A549 treated with CpdA at 1 μM for 4 hours (cell line): Measurements from ENCODE around the gene CCL17. TPM values are rescaled to one million over a fixed set of nuclear protein-coding genes. Genes with fewer than 3 reads are reported as not detected.

Experiments
- total RNA-seq: library from RNA; stranded (reverse); fragments of 200-300 nt; extraction: Qiagen RNA extraction; gene quantifications from 5 replicates; pipeline ENCODE4 v1.2.3, GENCODE V29; 2022; ENCODE audit warnings: low read depth

Gene CCL17
- total RNA-seq = not detected in 5 replicates

DNA sequence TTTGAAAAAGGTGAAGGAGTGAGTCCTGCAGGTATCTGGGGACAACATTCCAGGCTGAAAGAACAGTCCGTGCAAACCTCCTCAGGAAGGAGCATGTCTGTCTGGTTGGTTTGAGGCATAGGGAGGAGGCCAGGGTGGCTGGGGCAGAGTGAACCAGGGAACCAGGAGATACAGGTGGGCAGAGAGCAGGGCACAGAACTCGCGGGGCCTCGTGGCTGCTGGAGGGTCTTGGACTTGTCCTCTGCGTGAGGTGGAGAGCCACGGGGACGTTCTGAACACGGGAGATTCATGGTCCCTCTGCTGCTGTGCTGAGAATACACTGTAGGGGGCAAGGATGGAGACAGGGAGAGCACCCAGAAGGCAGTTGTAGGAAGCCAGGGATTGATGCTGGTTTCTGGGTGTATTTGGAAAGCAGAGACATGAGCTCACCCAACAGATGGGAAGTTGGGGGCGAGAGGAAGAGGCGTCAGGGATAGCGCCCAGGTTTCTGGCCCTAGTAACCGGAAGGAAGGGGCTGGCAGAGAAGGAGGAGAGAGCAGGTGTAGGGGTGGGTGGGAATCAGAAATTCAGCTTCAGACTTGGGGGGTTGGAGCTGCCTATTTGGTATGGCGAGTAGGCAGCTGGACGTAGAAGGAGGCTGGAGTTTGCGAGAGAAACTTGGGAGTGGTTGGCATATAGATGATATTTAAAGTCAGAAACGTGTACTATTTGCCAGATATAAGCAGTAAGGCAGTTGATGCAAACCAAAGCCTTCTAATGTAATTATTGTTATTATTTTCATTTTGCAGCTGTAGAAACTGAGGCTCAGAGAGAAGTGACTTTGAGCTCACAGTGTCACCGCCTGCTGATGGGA lies at the start of gene CCL17:
CCL17 (plus strand) TSS at position 803 of the 853 bp plus-strand sequence. CDS start 9,166 bp downstream, outside the sequence.

DNA sequence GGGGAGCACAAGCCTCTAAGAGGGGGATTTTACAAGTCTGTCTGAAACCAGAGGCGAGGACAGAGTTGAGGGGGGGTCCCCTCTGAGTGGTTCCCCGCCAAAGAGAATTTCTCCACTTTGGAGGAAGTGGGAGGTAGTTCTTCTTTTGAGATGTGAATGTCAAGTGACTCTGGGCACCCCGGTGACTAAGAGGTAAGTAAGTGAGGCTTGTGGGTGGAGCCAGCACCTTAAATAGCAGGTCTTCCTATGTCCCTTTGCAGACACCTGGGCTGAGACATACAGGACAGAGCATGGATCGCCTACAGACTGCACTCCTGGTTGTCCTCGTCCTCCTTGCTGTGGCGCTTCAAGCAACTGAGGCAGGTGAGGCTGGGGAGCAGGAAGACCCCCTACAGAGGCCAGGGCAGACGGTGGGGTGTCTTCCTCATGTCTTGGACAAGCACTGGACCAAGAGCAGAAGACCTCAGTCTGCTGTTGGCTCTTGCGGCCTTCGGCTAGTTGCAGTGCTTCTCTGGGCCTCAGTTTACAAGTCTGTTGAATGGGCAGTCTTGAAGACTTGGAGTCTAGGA lies 46.0 kb upstream of the CCL17 start, which contains the start of gene CCL22:
CCL22 (plus strand) TSS at position 257 of the 569 bp plus-strand sequence; CDS start at position 291, 34 bp downstream.

DNA sequence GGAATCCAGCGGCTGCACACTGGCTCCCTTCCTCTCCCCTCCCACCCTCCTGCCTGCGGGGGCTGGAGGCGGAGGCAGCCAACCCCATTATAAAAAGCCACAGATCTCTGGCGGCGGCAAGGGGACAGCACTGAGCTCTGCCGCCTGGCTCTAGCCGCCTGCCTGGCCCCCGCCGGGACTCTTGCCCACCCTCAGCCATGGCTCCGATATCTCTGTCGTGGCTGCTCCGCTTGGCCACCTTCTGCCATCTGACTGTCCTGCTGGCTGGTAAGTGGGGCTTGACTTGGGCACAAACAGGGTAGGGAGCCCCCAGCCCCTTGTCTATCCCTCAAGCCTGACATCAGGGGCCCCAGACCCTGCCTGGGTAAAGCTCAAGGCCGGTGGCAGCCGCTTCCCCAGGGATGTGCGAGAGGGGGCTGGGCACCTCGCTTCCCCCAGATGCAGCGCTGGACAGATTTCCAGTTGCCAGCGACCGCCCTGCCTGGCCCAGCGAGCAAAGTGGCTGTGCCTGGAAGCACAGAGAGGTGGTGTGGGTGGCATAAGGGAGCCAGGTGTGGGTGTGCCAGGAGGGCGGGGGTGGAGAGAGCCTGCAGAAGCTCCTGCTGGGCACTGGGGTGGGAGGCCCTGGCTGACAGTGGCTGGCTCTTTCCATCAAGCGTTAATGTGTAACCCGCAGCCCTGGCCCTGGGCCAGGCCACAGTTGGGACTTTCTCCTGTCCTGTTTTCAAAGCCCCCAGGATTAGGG lies 32.0 kb upstream of the CCL17 start, which contains the start of gene CX3CL1:
CX3CL1 (plus strand) TSS at position 119 of the 745 bp plus-strand sequence; CDS start at position 198, 79 bp downstream.

DNA sequence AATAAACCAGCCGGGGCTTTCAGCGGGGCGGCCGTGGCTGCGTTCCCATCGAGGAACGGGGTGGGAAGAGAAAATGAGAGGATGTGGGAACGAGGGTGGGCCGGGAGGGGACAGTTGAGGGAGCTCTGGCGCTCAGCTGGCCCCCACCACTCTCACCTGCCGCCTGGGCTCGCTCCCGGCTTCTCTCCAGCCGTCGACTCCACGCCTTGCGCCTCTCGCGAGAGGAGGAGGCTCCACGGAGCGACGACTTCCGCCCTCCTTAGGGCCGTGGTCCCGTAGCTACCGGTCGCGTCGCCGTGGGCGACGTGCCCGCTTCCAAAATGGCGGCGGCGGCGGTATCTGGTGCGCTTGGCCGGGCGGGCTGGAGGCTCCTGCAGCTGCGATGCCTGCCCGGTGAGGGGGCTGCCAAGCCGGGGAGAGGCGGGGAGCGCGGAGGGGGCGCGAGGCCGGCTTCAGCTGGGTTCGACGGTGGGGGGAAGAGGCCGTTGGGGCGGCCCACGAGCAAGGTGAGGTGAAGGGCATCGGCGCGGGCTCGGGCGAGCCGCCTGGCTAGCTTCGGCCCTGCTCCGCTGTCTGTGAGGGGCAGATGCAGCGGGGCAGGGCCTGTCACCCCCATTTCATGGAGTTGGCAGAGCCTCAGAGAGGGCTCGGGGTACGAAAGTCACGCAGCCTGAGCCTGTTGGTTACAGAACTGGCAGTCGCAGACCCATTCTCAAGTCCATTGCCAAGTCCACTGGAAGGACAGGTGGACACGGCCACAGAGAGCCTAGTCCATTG lies 42.8 kb downstream of the CCL17 start, which contains the start of the genes CIAPIN1 and COQ9:
CIAPIN1 (minus strand) TSS at position 200 of the 777 bp plus-strand sequence. CDS start 6,457 bp downstream, outside the sequence.
COQ9 (plus strand) TSS at position 294 of the 777 bp plus-strand sequence; CDS start at position 321, 27 bp downstream.

DNA sequence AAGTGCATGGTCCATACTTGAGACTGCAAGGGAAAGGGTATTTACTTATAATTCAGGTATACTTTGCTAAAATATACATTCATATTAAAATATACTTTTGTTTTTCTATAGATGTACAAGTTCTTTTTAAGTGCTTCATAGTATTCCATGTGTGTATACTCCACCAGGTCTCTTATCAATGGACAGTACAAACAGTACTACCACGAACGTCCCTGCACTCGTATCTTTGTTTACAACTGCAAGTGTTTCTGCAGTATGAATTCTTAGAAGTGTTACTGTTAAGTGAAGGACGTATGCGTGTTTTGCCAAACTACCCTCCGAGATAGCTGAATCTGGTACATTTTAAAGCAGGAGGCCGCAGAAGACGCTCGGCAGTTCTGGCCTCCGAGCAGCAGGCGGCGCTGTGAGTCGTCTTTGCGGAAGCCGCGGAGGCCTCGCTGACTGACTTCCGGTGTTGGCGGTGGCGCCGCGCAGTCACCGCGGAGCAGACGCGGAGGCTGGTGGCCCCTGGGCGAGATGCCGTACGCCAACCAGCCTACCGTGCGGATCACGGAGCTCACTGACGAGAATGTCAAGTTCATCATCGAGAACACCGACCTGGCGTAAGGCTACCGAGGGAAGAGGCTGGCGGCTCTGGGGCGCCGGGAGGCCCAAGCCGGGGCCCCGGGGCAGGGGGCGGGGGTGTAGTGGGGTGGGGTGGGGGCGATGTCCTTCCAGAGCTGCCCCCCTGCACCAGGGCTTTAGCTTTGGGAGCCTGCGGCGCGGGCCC lies 57.8 kb downstream of the CCL17 start, which contains the start of gene POLR2C:
POLR2C (plus strand) TSS at position 471 of the 769 bp plus-strand sequence; CDS start at position 517, 46 bp downstream.

Other genes with a start within 250 kb of the CCL17 start
- gene PSME3IP1, start 218.7 kb upstream of the CCL17 start, total RNA-seq = 93.2 to 116 TPM (median 95.2 TPM) in 5 replicates
- 22.0 to 32.9 TPM (median 25.0 TPM) in 5 replicates for gene RSPRY1, start 218.4 kb upstream of the CCL17 start, total RNA-seq
- gene ARL2BP, start 159.5 kb upstream of the CCL17 start, total RNA-seq = 65.8 to 74.4 TPM (median 73.4 TPM) in 5 replicates
- gene PLLP, start 120.1 kb upstream of the CCL17 start, total RNA-seq = 1.2 to 1.9 TPM (median 1.7 TPM) in 5 replicates
- 0.02 to 0.09 TPM (median 0.06 TPM) in 3 of 5 replicates, not detected in the others for gene CCL22, start 46.0 kb upstream of the CCL17 start, total RNA-seq
- gene CX3CL1, start 32.3 kb upstream of the CCL17 start, total RNA-seq = 0.07 to 0.15 TPM (median 0.12 TPM) in 5 replicates
- gene CIAPIN1, start 42.6 kb downstream of the CCL17 start, total RNA-seq = 69.6 to 90.0 TPM (median 71.2 TPM) in 5 replicates
- 42.8 to 54.2 TPM (median 53.5 TPM) in 5 replicates for gene COQ9, start 42.7 kb downstream of the CCL17 start, total RNA-seq
- gene POLR2C, start 57.9 kb downstream of the CCL17 start, total RNA-seq = 109 to 165 TPM (median 112 TPM) in 5 replicates
- gene DOK4, start 81.7 kb downstream of the CCL17 start, total RNA-seq = 34.6 to 44.9 TPM (median 41.6 TPM) in 5 replicates
- gene CCDC102A, start 131.8 kb downstream of the CCL17 start, total RNA-seq = 6.9 to 10.9 TPM (median 9.9 TPM) in 5 replicates
- 0.05 to 0.07 TPM (median 0.07 TPM) in 3 of 5 replicates, not detected in the others for gene ADGRG5, start 137.9 kb downstream of the CCL17 start, total RNA-seq
- gene ADGRG1, start 223.9 kb downstream of the CCL17 start, total RNA-seq = 161 to 247 TPM (median 200 TPM) in 5 replicates